Panc1 (cell line): ENCODE data around the gene RACK1. TPM values are rescaled to one million over a fixed set of nuclear protein-coding genes. Genes with fewer than 3 reads are reported as not detected.
"Not testable (repeated sequence)": the region's sequence is repeated elsewhere in the genome, so short reads cannot be mapped to it uniquely, and the experiment has no call there.

Experiments
- ATAC-seq: fragments of 200-7000 bp; cut with Tn5 transposase; 2 replicates; pipeline ENCODE4 v1.9.1; 2020; ENCODE audit warnings: mild to moderate bottlenecking, moderate library complexity
- BruUV-seq: library from RNA; stranded (reverse); fragments of 400-500 nt; replicated peaks from 2 replicates; lab custom pipeline; 2021; lab: Mats Ljungman, UMichigan
- CTCF ChIA-PET: fragments of 300-600 bp; sonication (Branson Sonifier 250); formaldehyde crosslinking; loops from one replicate; lab custom pipeline; 2022; ENCODE audit warnings: antibody characterized with exemption; lab: Charles Lee
- POLR2A ChIA-PET: fragments of 300-600 bp; sonication (Branson Sonifier 250); formaldehyde crosslinking; loops from one replicate; lab custom pipeline; 2022; ENCODE audit warnings: antibody characterized with exemption; lab: Charles Lee
- DNase-seq: peaks from one replicate; pipeline ENCODE4 v3.0.0-alpha.2; 2010; ENCODE audit warnings: low read depth, low spot score
- H3K27ac ChIP-seq: 2 replicates; pipeline ENCODE4 v1.5.1; 2011; ENCODE audit warnings: mild to moderate bottlenecking, low read length, inconsistent platforms
- H3K27me3 ChIP-seq: fragments of 200-500 bp; sonication (Bioruptor generic); 2 replicates; pipeline ENCODE4 v1.6.0; 2014; ENCODE audit warnings: low read length, inconsistent platforms; ENCODE audit not compliant: control insufficient read depth, insufficient read depth
- H3K36me3 ChIP-seq: fragments of 200-500 bp; sonication (Bioruptor generic); 2 replicates; pipeline ENCODE4 v1.5.1; 2014; ENCODE audit warnings: inconsistent platforms, mild to moderate bottlenecking, low read length, moderate library complexity; ENCODE audit not compliant: control insufficient read depth, insufficient read depth
- H3K4me1 ChIP-seq: 2 replicates; pipeline ENCODE4 v1.5.1; 2011; ENCODE audit warnings: inconsistent platforms, mild to moderate bottlenecking, low read length, moderate library complexity; ENCODE audit not compliant: control insufficient read depth, insufficient read depth
- H3K4me3 ChIP-seq, 2 experiments: 2 replicates each; pipeline ENCODE4 v1.5.1; 2011 to 2012; ENCODE audit warnings: low read depth in 2 of 2, low read length in 2 of 2, mild to moderate bottlenecking in 2 of 2, inconsistent platforms in 1 of 2, moderate library complexity in 1 of 2
- H3K9me3 ChIP-seq: fragments of 200-500 bp; sonication (Bioruptor generic); 2 replicates; pipeline ENCODE4 v1.5.1; 2014; ENCODE audit warnings: low read depth, mild to moderate bottlenecking, inconsistent platforms, low read length, moderate library complexity; ENCODE audit not compliant: control insufficient read depth, insufficient read depth
- CTCF ChIP-seq: fragments of 450-650 bp; IDR thresholded peaks from 2 replicates; pipeline ENCODE4 v1.5.1; 2017; ENCODE audit warnings: mild to moderate bottlenecking
- POLR2AphosphoS5 ChIP-seq: IDR thresholded peaks from 2 replicates; pipeline ENCODE4 v1.6.1; 2012; ENCODE audit warnings: mild to moderate bottlenecking, low read depth, low read length, moderate library complexity
- SIN3A ChIP-seq: IDR thresholded peaks from 2 replicates; pipeline ENCODE4 v1.6.1; 2012; ENCODE audit warnings: low read depth, mild to moderate bottlenecking, low read length, moderate library complexity, borderline replicate concordance; ENCODE audit not compliant: insufficient read depth
- TCF7L2 ChIP-seq: IDR thresholded peaks from 2 replicates; pipeline ENCODE4 v1.6.1; 2011; ENCODE audit warnings: mild to moderate bottlenecking, low read depth, low read length, inconsistent platforms
- in situ Hi-C: cut with HindIII; loops from 2 replicates; pipeline ENCODE4 v1.10.0; 2016; ENCODE audit warnings: low sequenced_read_pairs, low pct_unique_long_range_greater_than_20kb
- intact Hi-C: fragments of 100-400 bp; cut with micrococcal nuclease; formaldehyde crosslinking; loops from one replicate; pipeline ENCODE4 v1.10.0; 2022; ENCODE audit not compliant: unreplicated experiment
- total RNA-seq: library from RNA; stranded (reverse); gene quantifications from one replicate; pipeline ENCODE4 v1.2.1, GENCODE V29; 2021; ENCODE audit not compliant: unreplicated experiment
- TF ChIP-seq, protein P1 (sequence below), 2 experiments: IDR thresholded peaks; 2 replicates each; pipeline ENCODE4 v1.6.1; 2011 to 2012; ENCODE audit warnings: low read depth in 2 of 2, control low read depth in 1 of 2, low read length in 1 of 2, mild to moderate bottlenecking in 1 of 2, moderate library complexity in 1 of 2; ENCODE audit not compliant: insufficient read depth in 1 of 2

The RACK1 gene
- total RNA-seq, 1 experiment from 2014 or later, result 1,623 TPM

DNA sequence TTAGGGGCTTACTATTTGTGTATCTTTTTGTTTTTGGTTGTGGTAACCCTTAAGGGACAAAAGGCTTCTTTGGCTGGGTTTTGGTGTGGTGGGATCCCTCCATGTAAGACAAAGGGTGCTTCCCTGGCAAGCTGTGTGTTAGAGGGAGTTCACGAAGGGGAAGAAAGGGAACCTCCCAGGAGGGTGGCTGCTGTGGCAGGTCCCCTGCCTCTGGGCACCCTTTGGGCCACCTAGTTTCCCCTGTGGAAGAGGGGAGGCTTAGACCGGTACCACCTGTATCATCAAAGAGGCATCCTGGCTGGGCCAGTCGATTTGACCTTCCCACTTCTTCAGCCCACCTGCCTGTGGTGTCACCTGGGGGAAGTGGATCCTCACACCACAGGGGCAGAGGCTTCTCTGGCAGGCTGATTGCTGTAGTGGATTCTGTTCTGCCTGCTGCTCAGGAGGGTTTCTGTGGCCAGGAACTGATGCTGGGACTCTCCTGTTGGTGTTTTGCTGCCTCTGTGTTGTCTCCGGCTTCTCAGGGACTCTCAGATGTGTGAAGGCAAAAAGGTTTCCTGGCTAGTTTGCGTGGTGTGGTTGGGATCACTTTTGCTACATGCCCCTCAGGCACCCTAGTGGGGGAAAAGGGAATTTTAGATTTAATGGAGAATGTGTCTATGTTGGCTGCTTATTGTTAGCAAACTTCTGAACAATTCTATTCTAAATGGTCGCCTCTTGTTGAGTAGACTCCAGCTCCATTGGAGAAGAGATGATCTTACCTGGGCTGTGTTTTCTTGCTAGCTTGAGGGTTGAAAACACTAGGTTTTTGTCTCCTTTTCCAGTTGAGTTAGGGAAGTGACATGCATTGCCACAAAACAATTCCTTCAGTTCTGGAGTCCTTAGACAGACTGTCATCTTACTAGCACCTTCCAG lies 40.4 kb upstream of the RACK1 start:
- intact Hi-C loops, POLR2A ChIA-PET, H3K4me3 ChIP-seq, in situ Hi-C loops, H3K9me3 ChIP-seq, BruUV-seq, H3K4me1 ChIP-seq, H3K27me3 ChIP-seq, DNase-seq, H3K36me3 ChIP-seq, H3K27ac ChIP-seq, ATAC-seq, CTCF ChIA-PET: not testable (repeated sequence)
- TF ChIP-seq CTCF, result peak; percentile 24; the same call in 1 of the 2 replicates

- in situ Hi-C loops, result no loop called here
- POLR2A ChIA-PET, result no interaction called here
- BruUV-seq, result no TSS peak
- Histone ChIP-seq H3K4me3 (no peak overlapping the region), H3K36me3 (no peaks in the 10 kb centered on the region), H3K27ac (no peak overlapping the region), H3K27me3 (peaks cover 3% of the 10 kb centered on the region; the same call in 1 of the 2 replicates), H3K4me1 (no peaks in the 10 kb centered on the region), H3K9me3 (no peaks in the 10 kb centered on the region)
- intact Hi-C loops, result no loop called here
- no peak for DNase-seq
- TF ChIP-seq TCF7L2 (no peak), SIN3A (no peak), CTCF (no peak), POLR2AphosphoS5 (no peak)
- TF ChIP-seq, protein P1, sequence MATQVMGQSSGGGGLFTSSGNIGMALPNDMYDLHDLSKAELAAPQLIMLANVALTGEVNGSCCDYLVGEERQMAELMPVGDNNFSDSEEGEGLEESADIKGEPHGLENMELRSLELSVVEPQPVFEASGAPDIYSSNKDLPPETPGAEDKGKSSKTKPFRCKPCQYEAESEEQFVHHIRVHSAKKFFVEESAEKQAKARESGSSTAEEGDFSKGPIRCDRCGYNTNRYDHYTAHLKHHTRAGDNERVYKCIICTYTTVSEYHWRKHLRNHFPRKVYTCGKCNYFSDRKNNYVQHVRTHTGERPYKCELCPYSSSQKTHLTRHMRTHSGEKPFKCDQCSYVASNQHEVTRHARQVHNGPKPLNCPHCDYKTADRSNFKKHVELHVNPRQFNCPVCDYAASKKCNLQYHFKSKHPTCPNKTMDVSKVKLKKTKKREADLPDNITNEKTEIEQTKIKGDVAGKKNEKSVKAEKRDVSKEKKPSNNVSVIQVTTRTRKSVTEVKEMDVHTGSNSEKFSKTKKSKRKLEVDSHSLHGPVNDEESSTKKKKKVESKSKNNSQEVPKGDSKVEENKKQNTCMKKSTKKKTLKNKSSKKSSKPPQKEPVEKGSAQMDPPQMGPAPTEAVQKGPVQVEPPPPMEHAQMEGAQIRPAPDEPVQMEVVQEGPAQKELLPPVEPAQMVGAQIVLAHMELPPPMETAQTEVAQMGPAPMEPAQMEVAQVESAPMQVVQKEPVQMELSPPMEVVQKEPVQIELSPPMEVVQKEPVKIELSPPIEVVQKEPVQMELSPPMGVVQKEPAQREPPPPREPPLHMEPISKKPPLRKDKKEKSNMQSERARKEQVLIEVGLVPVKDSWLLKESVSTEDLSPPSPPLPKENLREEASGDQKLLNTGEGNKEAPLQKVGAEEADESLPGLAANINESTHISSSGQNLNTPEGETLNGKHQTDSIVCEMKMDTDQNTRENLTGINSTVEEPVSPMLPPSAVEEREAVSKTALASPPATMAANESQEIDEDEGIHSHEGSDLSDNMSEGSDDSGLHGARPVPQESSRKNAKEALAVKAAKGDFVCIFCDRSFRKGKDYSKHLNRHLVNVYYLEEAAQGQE (IDR thresholded peaks at IDR 0.05; ENCODE audit: insufficient read depth in 1 of 2, low read depth in 2 of 2, low read length in 1 of 2), result no peak
- CTCF ChIA-PET, result interaction anchor here (0.6 kb wide), 1 partner anchor 1733 kb away, joined by 6 read pairs; the partner anchor contains the start of gene RUFY1
- no peak for ATAC-seq
Observed at GRCh38 chr5:181283347-181283746, 39.6 kb upstream of the RACK1 start.
